OCI-LY3 (cell line): ENCODE results near the gene LILRA5.
"Not testable (repeated sequence)": the region's sequence is repeated elsewhere in the genome, so short reads cannot be mapped to it uniquely, and the experiment has no call there.

Experiments used
- H2AFZ ChIP-seq: fragments of 200-600, 300-600 bp; shearing (Covaris generic); 2 replicates; pipeline ENCODE4 v1.6.0; 2014; ENCODE audit warnings: antibody characterized with exemption, low read depth, low read length
- H3K27ac ChIP-seq: fragments of 200-600, 300-600 bp; sonication (generic); 2 replicates; pipeline ENCODE4 v1.5.1; 2014; ENCODE audit warnings: mild to moderate bottlenecking, low read length, moderate library complexity, mixed read lengths
- H3K27me3 ChIP-seq: fragments of 200-600, 300-600 bp; sonication (generic); 2 replicates; pipeline ENCODE4 v1.6.1; 2014; ENCODE audit warnings: low read depth, low read length, mixed read lengths
- H3K36me3 ChIP-seq: fragments of 200-600, 300-600 bp; sonication (generic); replicated peaks from 2 replicates; pipeline ENCODE3; 2014; ENCODE audit warnings: low read depth, low read length, mixed read lengths
- H3K4me1 ChIP-seq: fragments of 300-600, 200-600 bp; sonication (generic); 2 replicates; pipeline ENCODE4 v1.6.1; 2014; ENCODE audit warnings: low read length, mixed read lengths
- H3K4me2 ChIP-seq: fragments of 200-600, 300-600 bp; sonication (generic); 2 replicates; pipeline ENCODE4 v1.6.1; 2014; ENCODE audit warnings: low read length, mixed read lengths
- H3K4me3 ChIP-seq: fragments of 300-600, 200-600 bp; sonication (generic); 2 replicates; pipeline ENCODE4 v1.5.1; 2014; ENCODE audit warnings: antibody characterized with exemption, mild to moderate bottlenecking, low read length, moderate library complexity
- H3K79me2 ChIP-seq: fragments of 300-600, 200-600 bp; shearing (Covaris generic); 2 replicates; pipeline ENCODE4 v1.6.1; 2014; ENCODE audit warnings: mild to moderate bottlenecking, low read length, mixed read lengths
- H3K9ac ChIP-seq: fragments of 300-600, 200-600 bp; shearing (Covaris generic); 2 replicates; pipeline ENCODE4 v1.6.0; 2014; ENCODE audit warnings: mild to moderate bottlenecking, low read length, moderate library complexity
- H3K9me3 ChIP-seq: fragments of 200-600, 300-600 bp; shearing (Covaris generic); 2 replicates; pipeline ENCODE4 v1.6.1; 2014; ENCODE audit warnings: low read length, mixed read lengths; ENCODE audit not compliant: insufficient read depth
- H4K20me1 ChIP-seq: fragments of 200-600, 300-600 bp; sonication (generic); 2 replicates; pipeline ENCODE4 v1.6.1; 2016; ENCODE audit warnings: low read length, mixed read lengths; ENCODE audit not compliant: insufficient read depth
- EZH2phosphoT487 ChIP-seq: fragments of 200-600 bp; shearing (Covaris generic); IDR thresholded peaks from 2 replicates; pipeline ENCODE4 v1.6.1; 2018; ENCODE audit warnings: antibody characterized with exemption, mixed run types, low read depth
- TF ChIP-seq, protein P1 (sequence below): fragments of 200-600, 300-600 bp; sonication (generic); IDR thresholded peaks from 2 replicates; pipeline ENCODE4 v1.5.1; 2014; ENCODE audit warnings: antibody characterized with exemption, low read length, low read depth

Gene LILRA5

DNA sequence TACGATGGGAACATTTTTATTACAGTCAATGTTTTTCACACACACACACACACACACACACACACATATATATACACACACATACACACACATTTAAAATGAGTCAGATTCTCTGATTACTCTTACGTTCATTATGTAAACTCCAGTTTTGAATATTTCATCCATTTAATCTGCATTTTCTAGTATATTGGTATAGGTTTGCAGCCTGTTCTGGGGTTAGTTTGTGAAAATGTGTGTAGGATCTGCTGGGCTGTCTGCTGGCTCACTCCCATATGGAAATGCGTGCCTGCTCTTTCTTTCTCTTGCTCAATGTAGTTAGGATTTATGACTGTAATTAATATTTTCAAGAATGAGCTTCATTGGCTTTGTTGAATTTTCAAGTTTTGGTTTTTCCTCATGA is 39.1 kb downstream of the LILRA5 start:
- H3K4me3 ChIP-seq = no peak overlapping the region
- H4K20me1 ChIP-seq = no peaks in the 10 kb centered on the region
- no peaks in the 10 kb centered on the region for H3K36me3 ChIP-seq
- peaks cover 23% of the 10 kb centered on the region for H3K27me3 ChIP-seq
- peaks cover 12% of the 10 kb centered on the region for H3K4me1 ChIP-seq
- no peaks in the 10 kb centered on the region for H3K79me2 ChIP-seq
- no peak for TF ChIP-seq EZH2phosphoT487
- TF ChIP-seq, protein P1, sequence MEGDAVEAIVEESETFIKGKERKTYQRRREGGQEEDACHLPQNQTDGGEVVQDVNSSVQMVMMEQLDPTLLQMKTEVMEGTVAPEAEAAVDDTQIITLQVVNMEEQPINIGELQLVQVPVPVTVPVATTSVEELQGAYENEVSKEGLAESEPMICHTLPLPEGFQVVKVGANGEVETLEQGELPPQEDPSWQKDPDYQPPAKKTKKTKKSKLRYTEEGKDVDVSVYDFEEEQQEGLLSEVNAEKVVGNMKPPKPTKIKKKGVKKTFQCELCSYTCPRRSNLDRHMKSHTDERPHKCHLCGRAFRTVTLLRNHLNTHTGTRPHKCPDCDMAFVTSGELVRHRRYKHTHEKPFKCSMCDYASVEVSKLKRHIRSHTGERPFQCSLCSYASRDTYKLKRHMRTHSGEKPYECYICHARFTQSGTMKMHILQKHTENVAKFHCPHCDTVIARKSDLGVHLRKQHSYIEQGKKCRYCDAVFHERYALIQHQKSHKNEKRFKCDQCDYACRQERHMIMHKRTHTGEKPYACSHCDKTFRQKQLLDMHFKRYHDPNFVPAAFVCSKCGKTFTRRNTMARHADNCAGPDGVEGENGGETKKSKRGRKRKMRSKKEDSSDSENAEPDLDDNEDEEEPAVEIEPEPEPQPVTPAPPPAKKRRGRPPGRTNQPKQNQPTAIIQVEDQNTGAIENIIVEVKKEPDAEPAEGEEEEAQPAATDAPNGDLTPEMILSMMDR = no peak
- no peak overlapping the region for H3K9ac ChIP-seq
- no peak overlapping the region for H2AFZ ChIP-seq
- no peak overlapping the region for H3K4me2 ChIP-seq
- H3K27ac ChIP-seq = no peak overlapping the region
- no peaks in the 10 kb centered on the region for H3K9me3 ChIP-seq

DNA sequence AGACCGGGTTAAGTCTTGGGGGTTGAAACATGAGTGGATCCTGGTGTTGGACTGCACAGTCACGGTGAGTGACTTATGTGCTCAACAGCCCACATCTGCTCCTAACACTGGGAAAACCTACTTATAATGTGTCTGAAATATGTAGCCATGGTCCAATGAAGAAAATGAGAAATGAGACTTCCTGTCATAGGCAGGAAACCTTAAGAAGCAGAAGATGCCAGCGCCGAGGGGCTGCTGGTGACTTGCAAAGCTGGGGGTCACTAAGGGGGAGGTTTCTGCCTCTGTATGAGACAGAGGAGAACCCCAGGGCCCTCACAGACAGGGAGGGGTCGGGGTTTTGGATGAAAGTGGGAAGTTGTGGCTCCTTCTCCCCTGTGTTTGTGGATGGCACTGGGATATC is 40.8 kb downstream of the LILRA5 start:
- H3K27ac ChIP-seq, H4K20me1 ChIP-seq, H3K79me2 ChIP-seq, H3K4me3 ChIP-seq, H3K36me3 ChIP-seq, H3K4me2 ChIP-seq, H3K9me3 ChIP-seq, H3K9ac ChIP-seq, H2AFZ ChIP-seq: not testable (repeated sequence)
- peaks cover 12% of the 10 kb centered on the region for H3K4me1 ChIP-seq
- peaks cover 35% of the 10 kb centered on the region for H3K27me3 ChIP-seq

DNA sequence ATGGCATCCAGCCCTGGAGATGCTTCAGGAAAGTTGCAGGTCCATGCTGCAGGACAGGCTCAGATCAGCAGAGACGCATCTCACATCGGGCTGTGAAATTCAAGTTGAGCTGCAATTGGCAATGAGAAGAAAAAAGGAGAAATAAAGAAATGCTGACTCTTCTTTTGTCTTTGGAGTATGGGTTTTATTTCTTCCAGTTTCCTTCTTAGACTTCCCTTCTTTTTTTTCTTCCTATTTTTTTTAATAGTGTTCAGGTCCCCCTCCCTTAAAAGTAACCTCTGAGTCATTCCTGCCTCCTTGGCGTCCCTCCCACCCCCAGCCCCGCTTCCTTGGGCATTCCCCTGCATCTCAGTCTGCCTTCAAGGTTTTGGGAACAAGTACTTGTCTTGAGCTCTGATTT is 41.4 kb downstream of the LILRA5 start:
- Histone ChIP-seq H3K4me1 (peaks cover 12% of the 10 kb centered on the region), H3K27me3 (peaks cover 38% of the 10 kb centered on the region)
- H4K20me1 ChIP-seq, H3K9ac ChIP-seq, H3K4me3 ChIP-seq, H3K79me2 ChIP-seq, H3K4me2 ChIP-seq, H2AFZ ChIP-seq, H3K27ac ChIP-seq, H3K36me3 ChIP-seq, H3K9me3 ChIP-seq: not testable (repeated sequence)

DNA sequence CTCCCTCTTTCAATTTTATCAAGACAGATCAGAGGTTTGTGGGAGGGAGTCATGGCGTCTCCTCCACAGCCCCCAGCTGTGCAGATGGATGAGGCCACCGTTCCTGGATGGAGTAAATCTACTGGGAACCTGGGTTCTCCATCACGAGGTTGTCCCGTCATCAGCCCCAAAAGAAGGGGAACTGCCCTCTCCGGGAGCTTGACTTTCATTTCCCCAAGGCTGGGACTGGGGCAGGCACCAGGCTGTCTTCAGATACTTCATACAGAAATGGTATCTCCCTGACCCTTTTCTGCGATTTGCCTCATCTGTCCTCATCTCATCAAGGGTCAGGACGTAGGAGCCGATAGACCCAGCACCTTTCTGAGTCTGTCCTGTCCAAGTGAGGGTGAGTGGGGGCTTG is 41.9 kb downstream of the LILRA5 start:
- H4K20me1 ChIP-seq = no peaks in the 10 kb centered on the region
- H3K9ac ChIP-seq = no peak overlapping the region
- H2AFZ ChIP-seq = no peak overlapping the region
- peaks cover 12% of the 10 kb centered on the region for H3K4me1 ChIP-seq
- H3K79me2 ChIP-seq = no peaks in the 10 kb centered on the region
- peak overlapping the region; percentile 2; the same call in 1 of the 2 replicates for H3K4me3 ChIP-seq
- H3K9me3 ChIP-seq = no peaks in the 10 kb centered on the region
- H3K4me2 ChIP-seq = peak overlapping the region; percentile 22
- no peaks in the 10 kb centered on the region for H3K36me3 ChIP-seq
- H3K27me3 ChIP-seq = peaks cover 41% of the 10 kb centered on the region
- no peak for TF ChIP-seq EZH2phosphoT487
- H3K27ac ChIP-seq = no peak overlapping the region

DNA sequence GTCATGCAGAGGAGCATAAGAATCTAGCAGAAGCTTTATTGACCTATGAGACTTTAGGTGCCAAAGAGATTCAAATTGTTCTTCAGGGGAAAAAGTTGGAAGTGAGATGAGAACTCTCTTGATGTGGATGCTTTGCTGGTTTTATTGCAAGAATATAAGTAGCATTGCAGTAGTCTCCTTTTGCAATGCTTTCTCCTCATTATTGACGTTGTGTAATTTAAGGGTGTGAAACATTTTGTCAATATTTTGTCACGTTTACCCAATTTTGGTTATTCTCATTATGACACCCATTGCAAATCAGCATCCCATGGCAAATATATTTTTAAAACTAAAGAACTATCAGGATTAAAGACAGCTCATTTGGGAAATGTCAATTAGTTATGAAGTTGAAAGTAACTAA is 44.0 kb downstream of the LILRA5 start:
- Histone ChIP-seq H3K36me3 (no peaks in the 10 kb centered on the region), H3K27ac (no peak overlapping the region), H3K4me2 (no peak overlapping the region), H2AFZ (no peak overlapping the region), H3K9ac (no peak overlapping the region), H3K4me3 (no peak overlapping the region), H3K79me2 (no peaks in the 10 kb centered on the region), H3K9me3 (no peaks in the 10 kb centered on the region), H3K27me3 (peaks cover 47% of the 10 kb centered on the region), H4K20me1 (no peaks in the 10 kb centered on the region), H3K4me1 (peaks cover 12% of the 10 kb centered on the region)
- TF ChIP-seq, protein P1 = no peak
- no peak for TF ChIP-seq EZH2phosphoT487

DNA sequence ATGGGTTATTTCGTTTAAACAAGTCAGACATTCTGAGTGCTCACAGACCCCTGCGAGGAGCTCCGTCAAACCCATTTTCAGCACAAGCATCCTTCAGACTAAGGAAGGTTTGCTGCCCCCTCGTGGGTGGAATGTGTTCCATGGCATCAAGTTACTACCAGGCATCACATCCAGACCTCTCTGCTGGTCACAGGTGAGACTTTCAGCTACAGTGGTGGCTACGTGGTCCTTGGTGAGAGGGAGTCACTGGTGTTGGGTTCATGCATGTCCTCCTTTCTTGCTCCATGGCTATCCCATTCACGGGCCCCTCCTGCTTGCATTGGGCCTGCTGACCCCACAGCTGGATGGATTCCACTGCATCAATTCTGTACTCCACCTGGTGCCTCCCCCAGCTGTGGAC is 46.8 kb downstream of the LILRA5 start:
- no peaks in the 10 kb centered on the region for H4K20me1 ChIP-seq

More for the DNA sequence above, 46.8 kb downstream of the LILRA5 start:
- Histone ChIP-seq H2AFZ (no peak overlapping the region), H3K4me3 (no peak overlapping the region), H3K36me3 (no peaks in the 10 kb centered on the region), H3K9ac (no peak overlapping the region), H3K9me3 (no peaks in the 10 kb centered on the region), H3K4me1 (peaks cover 2% of the 10 kb centered on the region), H3K27ac (no peak overlapping the region), H3K4me2 (no peak overlapping the region), H3K27me3 (peaks cover 41% of the 10 kb centered on the region), H3K79me2 (no peaks in the 10 kb centered on the region)
- TF ChIP-seq, protein P1 = peak; percentile 90
- TF ChIP-seq EZH2phosphoT487 = no peak
